K562 (cell line): Measurements from ENCODE around the gene PPP1R12B. TPM values are rescaled to one million over a fixed set of nuclear protein-coding genes. Genes with fewer than 3 reads are reported as not detected.
A peak's percentile ranks its signal among the peaks of the same experiment; 100 is the strongest.

Experiments used
- HIVEP1 ChIP-seq: fragments of 250-450 bp; sonication (Bioruptor Pico); IDR thresholded peaks from 2 replicates; pipeline ENCODE4 v1.4.0; 2020; ENCODE audit warnings: mild to moderate bottlenecking
- SRSF7 ChIP-seq: fragments of 200-400 bp; formaldehyde crosslinking; optimal IDR thresholded peaks from 2 replicates; pipeline ENCODE3; 2017; ENCODE audit warnings: mild to moderate bottlenecking, low read depth, low read length
- TRIM24 ChIP-seq, 2 experiments: fragments of 450-650 bp; IDR thresholded peaks; 2 replicates each; pipeline ENCODE4 v1.6.1; 2016
- polyA plus RNA-seq, 8 experiments: library from polyadenylated mRNA; depleted of rRNA in 4 of 8; stranded (reverse) in 5 of 8; unstranded in 3 of 8; fragments of >200 nt; fragmentation: Nextera tagmentation in 2 of 8; fragmentation: Illumina TruSeq in 1 of 8; extraction: Ambion mirVana in 2 of 8; extraction: Trizol in 1 of 8; gene quantifications; 2 replicates each; pipeline versions ENCODE4 v1.2.1 to v1.2.3, GENCODE V29; 2011 to 2014; ENCODE audit warnings: inconsistent platforms in 1 of 8, missing spikeins in 1 of 8
- total RNA-seq, 7 experiments: library from RNA; depleted of rRNA in 6 of 7; stranded (reverse); fragments of >200 nt in 6 of 7; fragmentation: Illumina TruSeq in 2 of 7; extraction: Trizol in 2 of 7; gene quantifications; 2 replicates each; pipeline versions ENCODE4 v1.2.1 to v1.2.3, GENCODE V29; 2011 to 2021; ENCODE audit warnings: low replicate concordance in 1 of 7
- TF ChIP-seq, protein P1 (sequence below): fragments of 250-450 bp; sonication (Bioruptor Pico); IDR thresholded peaks from 2 replicates; pipeline ENCODE4 v1.4.0; 2020; ENCODE audit warnings: mild to moderate bottlenecking, moderate library complexity
- TF ChIP-seq, protein P2 (sequence below), 2 experiments: IDR thresholded peaks; 2 replicates each; pipeline ENCODE4 v1.6.1; 2011; ENCODE audit warnings: borderline replicate concordance in 1 of 2, control low read depth in 1 of 2, low read depth in 1 of 2, low read length in 1 of 2, mild to moderate bottlenecking in 1 of 2, mixed read lengths in 1 of 2, moderate library complexity in 1 of 2; ENCODE audit not compliant: insufficient read depth in 1 of 2, insufficient read length in 1 of 2, poor library complexity in 1 of 2, severe bottlenecking in 1 of 2; ENCODE audit errors: extremely low read depth in 1 of 2

Gene PPP1R12B
- total and polyA plus RNA-seq, 9 of the 15 experiments (the other 6 are each of a cell fraction or from before 2014, with no cell fraction given) = 0.73 to 16.9 (median 13.6) TPM

GRCh38 chr1:202624781-202625108 lies 276.2 kb downstream of the PPP1R12B start (continued):
- TF ChIP-seq, protein P1, sequence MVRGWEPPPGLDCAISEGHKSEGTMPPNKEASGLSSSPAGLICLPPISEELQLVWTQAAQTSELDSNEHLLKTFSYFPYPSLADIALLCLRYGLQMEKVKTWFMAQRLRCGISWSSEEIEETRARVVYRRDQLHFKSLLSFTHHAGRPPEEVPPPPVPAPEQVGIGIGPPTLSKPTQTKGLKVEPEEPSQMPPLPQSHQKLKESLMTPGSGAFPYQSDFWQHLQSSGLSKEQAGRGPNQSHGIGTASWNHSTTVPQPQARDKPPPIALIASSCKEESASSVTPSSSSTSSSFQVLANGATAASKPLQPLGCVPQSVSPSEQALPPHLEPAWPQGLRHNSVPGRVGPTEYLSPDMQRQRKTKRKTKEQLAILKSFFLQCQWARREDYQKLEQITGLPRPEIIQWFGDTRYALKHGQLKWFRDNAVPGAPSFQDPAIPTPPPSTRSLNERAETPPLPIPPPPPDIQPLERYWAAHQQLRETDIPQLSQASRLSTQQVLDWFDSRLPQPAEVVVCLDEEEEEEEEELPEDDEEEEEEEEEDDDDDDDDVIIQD (CRISPR knock-in tag) = no peak
- TF ChIP-seq HIVEP1 (CRISPR knock-in tag) (no peak), SRSF7 (no peak), TRIM24 (IDR thresholded peaks at IDR 0.05) (0 out of 4 replicates have a peak, but pooled peaks of 1 of the 2 experiments have one; percentile 2)
- TF ChIP-seq, protein P2, sequence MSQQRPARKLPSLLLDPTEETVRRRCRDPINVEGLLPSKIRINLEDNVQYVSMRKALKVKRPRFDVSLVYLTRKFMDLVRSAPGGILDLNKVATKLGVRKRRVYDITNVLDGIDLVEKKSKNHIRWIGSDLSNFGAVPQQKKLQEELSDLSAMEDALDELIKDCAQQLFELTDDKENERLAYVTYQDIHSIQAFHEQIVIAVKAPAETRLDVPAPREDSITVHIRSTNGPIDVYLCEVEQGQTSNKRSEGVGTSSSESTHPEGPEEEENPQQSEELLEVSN (IDR thresholded peaks at IDR 0.05; ENCODE audit: borderline replicate concordance in 1 of 2, extremely low read depth in 1 of 2, insufficient read depth in 1 of 2, insufficient read length in 1 of 2, low read depth in 1 of 2, low read length in 1 of 2, poor library complexity in 1 of 2, severe bottlenecking in 1 of 2) = no peak
